Measurements from ENCODE around the gene TSPAN1.

The TSPAN1 gene

GRCh38 chr1:46190539-46190938 is 15.7 kb downstream of the TSPAN1 start:
- TF ChIP-seq, protein P1, sequence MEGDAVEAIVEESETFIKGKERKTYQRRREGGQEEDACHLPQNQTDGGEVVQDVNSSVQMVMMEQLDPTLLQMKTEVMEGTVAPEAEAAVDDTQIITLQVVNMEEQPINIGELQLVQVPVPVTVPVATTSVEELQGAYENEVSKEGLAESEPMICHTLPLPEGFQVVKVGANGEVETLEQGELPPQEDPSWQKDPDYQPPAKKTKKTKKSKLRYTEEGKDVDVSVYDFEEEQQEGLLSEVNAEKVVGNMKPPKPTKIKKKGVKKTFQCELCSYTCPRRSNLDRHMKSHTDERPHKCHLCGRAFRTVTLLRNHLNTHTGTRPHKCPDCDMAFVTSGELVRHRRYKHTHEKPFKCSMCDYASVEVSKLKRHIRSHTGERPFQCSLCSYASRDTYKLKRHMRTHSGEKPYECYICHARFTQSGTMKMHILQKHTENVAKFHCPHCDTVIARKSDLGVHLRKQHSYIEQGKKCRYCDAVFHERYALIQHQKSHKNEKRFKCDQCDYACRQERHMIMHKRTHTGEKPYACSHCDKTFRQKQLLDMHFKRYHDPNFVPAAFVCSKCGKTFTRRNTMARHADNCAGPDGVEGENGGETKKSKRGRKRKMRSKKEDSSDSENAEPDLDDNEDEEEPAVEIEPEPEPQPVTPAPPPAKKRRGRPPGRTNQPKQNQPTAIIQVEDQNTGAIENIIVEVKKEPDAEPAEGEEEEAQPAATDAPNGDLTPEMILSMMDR (conservative IDR thresholded peaks at IDR 0.05; ENCODE audit: low read depth), result no peak
- H3K27ac ChIP-seq, result peak overlapping the region; percentile 98
- ChIA-PET CTCF (interaction anchor here (0.6 kb wide), 1 partner anchor 56 kb away, joined by 3 read pairs; no protein-coding TSS in a partner anchor), POLR2A (ENCODE audit: low non-redundant PET) (no interaction called here)
- DNase-seq (ENCODE audit: low spot score), result peak; percentile 49

- no peak for DNase-seq (ENCODE audit: low spot score)
These were observed 16.3 kb downstream of the TSPAN1 start for GRCh38 chr1:46191033-46191701.

GRCh38 chr1:46192171-46192570 is 17.3 kb downstream of the TSPAN1 start:
- ChIA-PET CTCF (interaction anchor here (0.6 to 1.5 kb wide), 2 partner anchors 31 to 293 kb away, joined by 3 to 9 read pairs; no protein-coding TSS in a partner anchor), POLR2A (ENCODE audit: low non-redundant PET) (no interaction called here)
- TF ChIP-seq, protein P1 (conservative IDR thresholded peaks at IDR 0.05; ENCODE audit: low read depth), result no peak
- DNase-seq (ENCODE audit: low spot score), result no peak
- H3K27ac ChIP-seq, result peak overlapping the region; percentile 98

More at GRCh38 chr1:46191033-46191701, 16.3 kb downstream of the TSPAN1 start:
- ChIA-PET CTCF (interaction anchor here (0.6 to 1.5 kb wide), 2 partner anchors 32 to 56 kb away, joined by 3 to 9 read pairs; no protein-coding TSS in a partner anchor), POLR2A (ENCODE audit: low non-redundant PET) (no interaction called here)
- TF ChIP-seq, protein P1 (conservative IDR thresholded peaks at IDR 0.05; ENCODE audit: low read depth), result no peak
- peak overlapping the region; percentile 98 for H3K27ac ChIP-seq

DNA sequence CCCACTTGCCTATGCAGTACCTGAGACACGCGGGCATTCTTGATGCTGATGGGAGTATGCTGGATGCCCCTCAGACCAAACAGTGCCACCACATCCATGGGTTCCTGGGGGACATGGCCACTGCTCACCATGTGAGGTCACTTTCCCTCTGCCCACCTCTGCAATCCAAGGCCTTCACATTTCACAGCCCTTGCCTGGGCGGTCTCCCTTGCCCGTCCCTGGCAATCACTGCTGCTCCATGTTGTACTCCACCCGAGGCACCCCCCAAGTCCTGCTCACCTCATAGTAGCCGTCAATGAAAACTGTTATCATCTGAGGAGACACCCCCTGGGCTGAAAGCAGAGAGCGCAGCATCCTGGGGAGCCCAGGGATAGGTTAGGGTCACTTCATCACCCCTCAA is 18.4 kb downstream of the TSPAN1 start:
- POLR2A ChIA-PET (ENCODE audit: low non-redundant PET), result no interaction called here
- TF ChIP-seq, protein P1 (conservative IDR thresholded peaks at IDR 0.05; ENCODE audit: low read depth), result no peak
- CTCF ChIA-PET, result no interaction called here

DNA sequence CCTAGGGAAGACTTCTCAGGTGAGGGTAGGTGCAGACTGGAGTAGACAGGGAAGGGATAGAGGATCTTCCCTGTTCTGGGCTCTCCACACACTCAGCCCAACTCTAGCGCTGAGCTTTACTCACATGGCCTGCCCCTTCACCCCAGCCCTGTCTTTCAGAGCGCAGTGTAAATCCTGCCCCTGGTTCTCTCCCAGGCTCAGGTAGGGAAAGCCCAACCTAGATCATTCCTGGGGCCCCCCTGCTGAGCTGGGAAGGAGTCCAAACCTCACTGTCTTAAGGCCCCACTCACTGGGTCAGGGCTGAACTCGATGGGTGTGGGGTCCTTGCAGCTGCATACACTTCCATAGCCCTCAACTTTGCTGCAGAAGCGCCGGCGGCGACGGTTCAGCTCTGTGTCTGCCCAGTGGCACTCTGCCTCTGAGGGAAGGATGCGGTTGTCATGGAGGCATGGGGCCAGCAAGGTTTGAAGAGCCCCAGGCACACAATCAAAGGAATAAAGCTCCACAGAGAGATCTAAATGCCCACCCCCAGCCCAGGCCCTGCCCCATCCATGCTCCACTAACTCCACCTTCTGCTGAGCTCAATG is 19.2 kb downstream of the TSPAN1 start:
- H3K27ac ChIP-seq, result peak overlapping the region; percentile 39
- CTCF ChIA-PET, result interaction anchor here (0.6 to 2.3 kb wide), 3 partner anchors 29 to 183 kb away, joined by 3 to 13 read pairs (median 3); no protein-coding TSS in a partner anchor
- no peak for DNase-seq (ENCODE audit: low spot score)
- TF ChIP-seq, protein P1 (conservative IDR thresholded peaks at IDR 0.05; ENCODE audit: low read depth), result no peak
- POLR2A ChIA-PET (ENCODE audit: low non-redundant PET), result no interaction called here

More for the DNA sequence above, 18.4 kb downstream of the TSPAN1 start:
- DNase-seq (ENCODE audit: low spot score), result no peak
- peak overlapping the region; percentile 39; the same call in 1 of the 2 replicates for H3K27ac ChIP-seq

DNA sequence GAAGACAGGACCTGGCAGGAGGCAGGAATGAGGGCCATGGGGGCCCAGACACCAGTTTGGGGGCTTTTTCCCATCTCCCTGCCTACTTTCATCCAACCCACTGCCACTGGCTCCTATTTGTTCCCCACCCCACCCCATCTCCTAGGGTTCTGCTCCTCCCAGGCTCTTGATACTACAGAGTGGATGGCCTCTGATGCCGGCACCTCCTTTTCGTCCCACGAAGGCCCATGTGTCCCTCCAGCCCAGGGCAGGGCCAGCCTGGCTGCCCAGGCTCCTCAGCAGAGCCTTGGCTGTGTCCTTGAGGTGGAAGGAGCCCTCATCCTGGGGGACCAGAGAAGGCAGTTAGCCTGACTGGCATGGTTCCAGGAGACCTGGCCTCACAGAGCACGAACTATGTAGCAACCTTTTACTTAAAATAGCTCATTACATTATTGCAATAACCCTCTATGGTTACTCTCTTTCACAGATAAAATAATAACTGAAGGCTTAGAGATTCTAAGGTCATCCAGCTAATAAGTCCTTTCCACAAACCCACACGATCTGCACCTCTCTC is 19.8 kb downstream of the TSPAN1 start:
- POLR2A ChIA-PET (ENCODE audit: low non-redundant PET), result interaction anchor here (0.8 kb wide), 1 partner anchor 28 kb away, joined by 4 read pairs; no protein-coding TSS in a partner anchor
- CTCF ChIA-PET, result interaction anchor here (0.7 to 2.3 kb wide), 3 partner anchors 14 to 156 kb away, joined by 3 to 13 read pairs (median 3); no protein-coding TSS in a partner anchor
- DNase-seq (ENCODE audit: low spot score), result no peak
- peak overlapping the region; percentile 39 for H3K27ac ChIP-seq
- TF ChIP-seq, protein P1 (conservative IDR thresholded peaks at IDR 0.05; ENCODE audit: low read depth), result no peak

Measured in RWPE1 (cell line).